Uterus (tissue), 4 donors: ENCODE data around the gene VPS52. TPM values are rescaled to one million over a fixed set of nuclear protein-coding genes. Genes with fewer than 3 reads are reported as not detected.
"Not testable (repeated sequence)": the region's sequence is repeated elsewhere in the genome, so short reads cannot be mapped to it uniquely, and the experiment has no call there.

ENCODE experiments used
- DNase-seq, 2 donors: peaks; one replicate each; pipeline ENCODE4 v3.0.0-alpha.2; 2019 to 2020
- H3K27ac ChIP-seq, 2 donors: fragments of 200-600 bp; sonication (generic); 1 replicate in 1 of 2; 2 replicates in 1 of 2; pipeline ENCODE4 v1.5.1; 2016 to 2018
- H3K27me3 ChIP-seq, 2 donors: fragments of 200-600 bp; sonication (generic); one replicate each; pipeline ENCODE4 v1.5.1; 2018 to 2019; ENCODE audit warnings: control low read depth in 1 of 2
- H3K36me3 ChIP-seq, 2 donors: fragments of 200-600 bp; sonication (generic); one replicate each; pipeline ENCODE4 v1.5.1; 2019; ENCODE audit warnings: control low read depth in 1 of 2
- H3K4me1 ChIP-seq, 2 donors: fragments of 200-600 bp; sonication (generic); one replicate each; pipeline ENCODE4 v1.5.1; 2018 to 2019; ENCODE audit warnings: control low read depth in 1 of 2
- H3K4me3 ChIP-seq, 2 donors: fragments of 200-600 bp; sonication (generic); 1 replicate in 1 of 2; 2 replicates in 1 of 2; pipeline ENCODE4 v1.5.1; 2018 to 2019; ENCODE audit warnings: mild to moderate bottlenecking in 1 of 2
- H3K9me3 ChIP-seq, 2 donors: fragments of 200-600 bp; sonication (generic); one replicate each; pipeline ENCODE4 v1.5.1; 2019; ENCODE audit warnings: control low read depth in 1 of 2
- CTCF ChIP-seq, 4 experiments: fragments of 200-600 bp in 2 of 4; fragments of 450-650 bp in 2 of 4; sonication (generic) in 2 of 4; IDR thresholded peaks; one replicate each; pipeline ENCODE4 v1.5.1; 2016 to 2019; ENCODE audit warnings: antibody characterized with exemption in 4 of 4, mild to moderate bottlenecking in 2 of 4, moderate library complexity in 1 of 4
- POLR2A ChIP-seq, 2 donors: fragments of 450-650 bp; IDR thresholded peaks; one replicate each; pipeline ENCODE4 v1.6.1; 2016; ENCODE audit warnings: antibody characterized with exemption in 2 of 2, mild to moderate bottlenecking in 1 of 2, moderate library complexity in 1 of 2
- intact Hi-C: fragments of 100-400 bp; cut with DNase I; formaldehyde crosslinking; loops from one replicate; pipeline ENCODE4 v1.15.1; 2023; ENCODE audit warnings: low total_unique reads
- total RNA-seq, 4 donors: library from RNA; depleted of rRNA in 3 of 4; stranded (reverse); fragments of >200 nt in 3 of 4; gene quantifications; one replicate each; pipeline versions ENCODE4 v1.1.0 to v1.2.4, GENCODE V29; 2014 to 2023
- donor health status: DM: yes; HTN: yes; CAD: no.

Gene VPS52
- total RNA-seq, 4 donors from 2014 or later = 12.8 to 58.4 (median 37.5) TPM

- Histone ChIP-seq H3K4me1 (peaks cover 5 to 7% of the 10 kb centered on the region in 2 donors), H3K27ac (no peak overlapping the region)
- no peak for DNase-seq
These were observed 2.5 kb upstream of the VPS52 start for GRCh38 chr6:33273924-33274902.

GRCh38 chr6:33273129-33273923 lies 1.6 kb upstream of the VPS52 start:
- no peaks in the 10 kb centered on the region for H3K27me3 ChIP-seq
- DNase-seq = no peak
- H3K27ac ChIP-seq = peak overlapping the region in 1 of 2 donors; percentile 40
- no peaks in the 10 kb centered on the region for H3K9me3 ChIP-seq
- TF ChIP-seq CTCF (IDR thresholded peaks at IDR 0.05) (no peak), POLR2A (IDR thresholded peaks at IDR 0.05) (no peak)
- intact Hi-C loops = no loop called here
- peaks cover 5 to 7% of the 10 kb centered on the region in 2 donors for H3K4me1 ChIP-seq
- H3K36me3 ChIP-seq = no peaks in the 10 kb centered on the region
- no peak overlapping the region for H3K4me3 ChIP-seq

More at GRCh38 chr6:33273924-33274902, 2.5 kb upstream of the VPS52 start:
- no peak for TF ChIP-seq POLR2A (IDR thresholded peaks at IDR 0.05)
- Histone ChIP-seq H3K9me3 (no peaks in the 10 kb centered on the region), H3K36me3 (no peaks in the 10 kb centered on the region), H3K4me3 (no peak overlapping the region), H3K27me3 (no peaks in the 10 kb centered on the region)
- intact Hi-C loops = no loop called here

GRCh38 chr6:33272275-33273128 lies 826 bp upstream of the VPS52 start:
- H3K27ac ChIP-seq = peak overlapping the region; percentile 40 to 94
- DNase-seq = no peak
- no peaks in the 10 kb centered on the region for H3K36me3 ChIP-seq
- peaks cover 5 to 7% of the 10 kb centered on the region in 2 donors for H3K4me1 ChIP-seq
- no peaks in the 10 kb centered on the region for H3K27me3 ChIP-seq
- intact Hi-C loops = no loop called here
- H3K4me3 ChIP-seq = peak overlapping the region; percentile 54 to 72
- no peak for TF ChIP-seq CTCF (IDR thresholded peaks at IDR 0.05)
- TF ChIP-seq POLR2A (IDR thresholded peaks at IDR 0.05) = no peak
- no peaks in the 10 kb centered on the region for H3K9me3 ChIP-seq

GRCh38 chr6:33271117-33271467 lies 584 bp downstream of the VPS52 start:
- peak overlapping the region; percentile 54 to 72 for H3K4me3 ChIP-seq
- H3K27me3 ChIP-seq = no peaks in the 10 kb centered on the region
- peak overlapping the region; percentile 87 to 94 for H3K27ac ChIP-seq
- H3K9me3 ChIP-seq = no peaks in the 10 kb centered on the region
- no peaks in the 10 kb centered on the region for H3K36me3 ChIP-seq
- intact Hi-C loops = no loop called here
- DNase-seq = no peak
- TF ChIP-seq POLR2A (IDR thresholded peaks at IDR 0.05) (no peak), CTCF (IDR thresholded peaks at IDR 0.05) (no peak)
- peaks cover 0 to 7% of the 10 kb centered on the region in 2 donors for H3K4me1 ChIP-seq

GRCh38 chr6:33264015-33264414 lies 7.7 kb downstream of the VPS52 start:
- intact Hi-C loops = no loop called here

GRCh38 chr6:33262490-33262889 lies 9.2 kb downstream of the VPS52 start:
- H3K4me3 ChIP-seq, H3K27ac ChIP-seq, H3K9me3 ChIP-seq, intact Hi-C loops, DNase-seq, H3K4me1 ChIP-seq, H3K27me3 ChIP-seq, H3K36me3 ChIP-seq: not testable (repeated sequence)

More at GRCh38 chr6:33264015-33264414, 7.7 kb downstream of the VPS52 start:
- no peaks in the 10 kb centered on the region for H3K9me3 ChIP-seq
- H3K4me3 ChIP-seq = no peak overlapping the region
- no peaks in the 10 kb centered on the region for H3K36me3 ChIP-seq
- H3K27ac ChIP-seq = no peak overlapping the region
- no peaks in the 10 kb centered on the region for H3K4me1 ChIP-seq
- TF ChIP-seq POLR2A (IDR thresholded peaks at IDR 0.05) (no peak), CTCF (IDR thresholded peaks at IDR 0.05) (no peak)
- no peak for DNase-seq
- H3K27me3 ChIP-seq = no peaks in the 10 kb centered on the region
